Heart left ventricle (tissue), 13 donors: ENCODE measurements around the gene KCNH3.

Experiments used
- CTCF ChIP-seq, 12 donors: fragments of 200-600 bp; sonication (generic) in 4 of 12; IDR thresholded peaks; one replicate each; pipeline versions ENCODE4 v1.5.0 to v1.8.0; 2018 to 2022; ENCODE audit warnings: antibody characterized with exemption in 12 of 12, mild to moderate bottlenecking in 5 of 12
- POLR2A ChIP-seq, 2 donors: fragments of 450-650 bp; IDR thresholded peaks; one replicate each; pipeline ENCODE4 v1.6.1; 2017; ENCODE audit warnings: antibody characterized with exemption in 2 of 2, mild to moderate bottlenecking in 2 of 2, moderate library complexity in 2 of 2
- donor health status: ischemic (EF 13 %, LVEDD 7.1; RV severe dilation, severe dysfunction).
- donor health status: DM: no; HTN: yes; CAD: no.
- donor health status: DM: no; HTN: no; CAD: no.
- donor health status: ischemic (EF 25% LVEDD 6.9; RV normal size, moderate dysfunction).
- donor health status: ischemic (EF 25% LVEDD 5.7; RV mildly dilated, moderate dysfunction).
- donor health status: ischemic (EF 35%, LVEDD 5.7; RV mildly dilated, moderate dysfunction).
- donor health status: nonischemic (EF 11% LVEDD 7.7; RV severe dilation, severe dysfunction).
- donor health status: DM: yes; HTN: yes; CAD: no.
- donor health status: PGD.
- donor health status: ischemic (EF 29% LVEDD 5.4; RV normal size, mild dysfunction).
- donor health status: nonischemic (EF 23%, LVEDD 6.1; RV moderate dilation, normal function).

GRCh38 chr12:49496417-49497360, 42.1 kb upstream of the KCNH3 start:
- TF ChIP-seq POLR2A (IDR thresholded peaks at IDR 0.05) (no peak), CTCF (IDR thresholded peaks at IDR 0.05) (no peak)
